IPS-15b (cell line): ENCODE results near the gene TESK1.
A peak's percentile ranks its signal among the peaks of the same experiment; 100 is the strongest.
"Not testable (repeated sequence)": the region's sequence is repeated elsewhere in the genome, so short reads cannot be mapped to it uniquely, and the experiment has no call there.

Experiments used
- H3K27me3 ChIP-seq: one replicate; pipeline ENCODE4 v1.6.1; 2013; ENCODE audit warnings: low read length; ENCODE audit not compliant: control insufficient read depth, insufficient read depth
- H3K36me3 ChIP-seq: one replicate; pipeline ENCODE4 v1.6.1; 2013; ENCODE audit warnings: low read length; ENCODE audit not compliant: control insufficient read depth, insufficient read depth
- H3K4me1 ChIP-seq: one replicate; pipeline ENCODE4 v1.6.1; 2013; ENCODE audit warnings: mild to moderate bottlenecking, low read length; ENCODE audit not compliant: control insufficient read depth, insufficient read depth
- H3K4me3 ChIP-seq: one replicate; pipeline ENCODE4 v1.5.1; 2013; ENCODE audit warnings: low read depth, low read length
- H3K9ac ChIP-seq: one replicate; pipeline ENCODE4 v1.6.1; 2013; ENCODE audit warnings: low read depth, mild to moderate bottlenecking, low read length
- H3K9me3 ChIP-seq: one replicate; pipeline ENCODE4 v1.6.1; 2013; ENCODE audit warnings: mild to moderate bottlenecking, low read length; ENCODE audit not compliant: control insufficient read depth, insufficient read depth

The TESK1 gene

DNA sequence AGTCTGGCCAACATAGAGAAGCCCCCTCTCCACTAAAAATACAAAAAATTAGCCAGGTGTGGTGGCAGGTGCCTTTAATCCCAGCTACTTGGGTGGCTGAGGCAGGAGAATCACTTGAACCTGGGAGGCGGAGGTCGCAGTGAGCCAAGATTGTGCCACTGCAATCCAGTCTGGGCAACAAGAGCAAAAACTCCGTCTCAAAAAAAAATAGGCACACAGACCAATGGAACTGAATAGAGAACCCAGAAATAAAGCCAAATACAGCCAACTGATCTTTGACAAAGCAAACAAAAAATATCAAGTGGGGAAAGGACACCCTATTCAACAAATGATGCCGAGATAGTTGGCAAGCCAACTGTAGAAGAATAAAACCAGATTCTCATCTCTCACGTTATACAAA, 16.6 kb upstream of the TESK1 start:
- H3K36me3 ChIP-seq, H3K4me3 ChIP-seq, H3K27me3 ChIP-seq, H3K9ac ChIP-seq, H3K9me3 ChIP-seq, H3K4me1 ChIP-seq: not testable (repeated sequence)

DNA sequence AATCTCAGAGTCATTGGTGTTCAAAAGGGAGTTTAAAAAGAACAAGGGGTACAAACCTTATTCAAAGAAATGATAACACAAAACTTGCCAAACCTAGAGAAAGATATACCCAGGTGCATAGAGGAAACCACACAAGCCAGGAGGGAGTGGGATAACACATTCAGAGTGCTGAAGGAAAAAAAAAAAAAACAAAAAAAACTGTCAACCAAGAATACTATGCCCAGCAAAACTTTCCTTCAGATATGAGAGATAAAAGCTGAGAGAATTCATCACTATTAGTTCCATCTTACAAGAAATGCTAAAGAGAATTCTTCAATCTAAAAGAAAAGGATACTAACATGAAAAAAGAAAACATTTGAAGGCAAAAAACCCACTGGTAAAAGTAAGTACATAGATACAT, 11.5 kb upstream of the TESK1 start:
- H3K4me3 ChIP-seq: no peak overlapping the region
- H3K36me3 ChIP-seq: no peaks in the 10 kb centered on the region
- H3K9me3 ChIP-seq: no peaks in the 10 kb centered on the region
- H3K27me3 ChIP-seq: no peaks in the 10 kb centered on the region
- no peak overlapping the region for H3K9ac ChIP-seq
- H3K4me1 ChIP-seq: no peaks in the 10 kb centered on the region

DNA sequence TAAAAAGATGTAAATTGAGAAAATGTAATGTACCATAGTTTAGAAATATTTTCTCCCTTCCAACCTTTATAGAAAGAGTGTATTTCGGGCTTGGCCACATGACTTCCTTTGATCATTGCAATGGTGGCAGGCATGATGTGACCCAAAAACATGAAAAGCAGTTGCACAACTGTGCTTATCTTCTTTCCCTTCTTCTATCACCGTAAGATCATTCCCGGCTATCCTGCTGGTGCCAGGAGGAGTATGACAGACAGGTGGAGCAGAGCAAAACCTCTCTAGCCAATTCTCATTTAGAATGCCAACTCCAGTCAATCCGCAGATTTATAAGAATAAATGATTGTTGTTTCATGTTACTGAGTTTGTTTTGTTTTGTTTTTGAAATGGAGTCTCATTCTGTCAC, 10.6 kb upstream of the TESK1 start:
- Histone ChIP-seq H3K4me1 (peaks cover 3% of the 10 kb centered on the region), H3K36me3 (no peaks in the 10 kb centered on the region), H3K9me3 (no peaks in the 10 kb centered on the region), H3K27me3 (no peaks in the 10 kb centered on the region), H3K4me3 (no peak overlapping the region), H3K9ac (no peak overlapping the region)

DNA sequence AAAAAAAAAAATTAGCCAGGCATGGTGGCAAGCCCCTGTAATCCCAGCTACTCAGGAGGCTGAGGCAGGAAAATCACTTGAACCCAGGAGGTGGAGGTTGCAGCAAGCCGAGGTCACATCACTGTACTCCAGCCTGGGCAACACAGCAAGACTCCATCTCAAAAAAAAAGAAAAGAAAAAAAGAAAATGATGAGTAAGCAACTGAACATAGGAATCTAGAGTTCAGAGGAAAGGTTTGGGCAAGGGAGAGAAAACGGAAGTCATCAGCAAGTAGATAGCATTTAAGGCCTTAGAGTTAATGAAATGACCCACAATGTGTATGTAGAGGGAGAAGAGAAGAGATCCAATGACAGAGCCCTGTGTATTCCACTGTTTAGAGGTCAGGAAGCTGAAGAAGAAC, 8.2 kb upstream of the TESK1 start:
- not testable (repeated sequence) for H3K9me3 ChIP-seq, H3K4me1 ChIP-seq, H3K36me3 ChIP-seq, H3K4me3 ChIP-seq, H3K27me3 ChIP-seq, H3K9ac ChIP-seq

DNA sequence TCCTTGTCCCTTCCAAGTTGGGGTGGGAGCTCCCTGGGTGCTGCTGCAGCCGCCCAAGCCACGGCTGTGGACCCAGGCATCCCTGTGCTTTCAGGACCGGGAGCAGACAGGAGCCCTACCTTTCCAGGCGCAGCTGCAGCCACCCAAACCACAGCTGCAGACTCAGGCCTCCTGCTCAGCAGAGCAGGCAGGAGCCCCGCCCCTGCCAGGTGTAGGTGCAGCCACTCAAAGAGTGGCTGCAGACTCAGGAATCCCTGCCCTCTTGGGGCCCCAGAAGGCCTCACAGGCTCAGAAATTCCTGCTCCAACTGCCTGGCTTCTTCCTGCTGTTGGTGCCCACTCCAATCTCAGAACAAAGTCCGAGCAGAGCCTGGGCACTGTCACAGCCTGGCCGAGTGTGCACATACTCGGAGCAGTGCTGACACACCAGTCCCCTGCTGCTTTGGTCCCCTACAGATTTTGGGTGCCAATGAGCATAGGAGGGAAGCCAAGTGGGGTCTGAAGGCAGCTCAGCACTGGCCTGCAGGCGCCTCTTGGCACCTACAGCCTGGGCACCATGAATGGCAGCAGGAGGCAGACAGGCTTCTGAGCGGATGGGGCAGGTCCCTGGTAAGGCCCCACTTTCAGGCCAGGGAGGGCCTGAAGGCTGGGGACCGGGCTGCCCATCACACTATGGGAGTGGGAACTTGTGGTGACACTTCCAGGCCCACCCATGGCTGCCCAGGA, 6.0 kb upstream of the TESK1 start:
- H3K9ac ChIP-seq: no peak overlapping the region
- no peaks in the 10 kb centered on the region for H3K9me3 ChIP-seq
- H3K27me3 ChIP-seq: no peaks in the 10 kb centered on the region
- H3K36me3 ChIP-seq: no peaks in the 10 kb centered on the region
- no peak overlapping the region for H3K4me3 ChIP-seq
- H3K4me1 ChIP-seq: peaks cover 10% of the 10 kb centered on the region

DNA sequence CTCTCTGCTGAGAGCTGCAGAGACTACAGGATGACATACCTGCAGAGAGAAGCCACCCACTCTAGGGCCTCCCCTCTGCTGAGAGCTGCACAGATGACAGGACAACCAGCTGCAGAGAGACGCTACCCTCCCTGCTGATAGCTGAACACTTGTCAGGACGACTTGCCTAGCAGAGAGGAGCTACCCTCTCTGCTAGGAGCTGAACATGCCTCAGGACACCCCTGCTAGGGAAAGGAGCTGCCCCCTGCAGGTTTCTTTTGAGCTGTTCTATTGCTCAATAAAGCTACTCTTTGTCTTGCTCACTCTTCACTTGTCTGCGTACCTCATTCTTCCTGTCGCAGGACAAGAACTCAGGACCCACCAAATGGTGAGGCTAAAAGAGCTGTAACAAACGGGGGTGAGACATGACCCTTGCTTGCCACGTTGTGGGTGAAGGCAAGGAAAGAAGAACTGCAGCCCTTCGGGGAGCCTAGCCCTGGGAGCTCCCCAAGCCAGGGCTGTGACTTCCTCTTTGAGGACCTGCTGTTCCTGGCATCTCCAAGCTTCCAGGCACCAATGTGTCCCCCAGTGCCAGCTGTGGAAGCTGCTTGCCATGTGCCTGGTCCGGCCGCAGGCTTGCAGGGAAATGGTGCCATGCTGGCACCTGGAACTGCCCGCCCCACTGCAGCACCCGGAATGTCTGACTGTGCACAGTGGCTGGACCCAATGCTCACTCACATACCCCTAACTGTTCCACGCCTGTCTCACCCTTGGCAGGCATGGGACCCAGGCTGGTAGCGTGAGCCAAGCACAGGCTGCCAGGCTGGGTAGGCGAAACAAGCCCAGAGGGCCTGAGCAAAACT, 5.1 kb upstream of the TESK1 start:
- H3K36me3 ChIP-seq: no peaks in the 10 kb centered on the region
- no peak overlapping the region for H3K4me3 ChIP-seq

DNA sequence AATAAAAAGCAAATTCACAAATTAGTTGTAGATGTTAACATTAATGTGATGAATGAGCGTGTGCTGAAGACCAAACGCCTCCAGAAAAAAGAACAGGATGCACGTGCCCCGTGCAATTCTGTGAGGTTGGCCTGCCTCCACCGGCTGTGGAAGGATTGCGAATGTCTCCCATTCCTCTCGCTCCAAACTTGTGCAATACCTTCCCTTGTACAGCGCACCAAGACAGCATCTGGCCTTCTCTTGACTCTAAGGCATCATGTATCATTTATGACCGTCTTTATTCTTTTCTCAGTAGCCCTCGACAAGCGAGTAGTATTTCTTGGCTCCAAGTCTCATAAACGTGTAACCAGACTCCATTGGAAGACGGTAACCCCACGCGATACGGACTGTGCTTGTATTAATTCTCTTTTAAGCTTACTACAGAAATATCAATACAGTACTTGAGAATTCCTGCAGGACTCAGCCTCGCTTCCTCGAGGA, 1.5 kb upstream of the TESK1 start:
- peak overlapping the region; percentile 60 for H3K4me3 ChIP-seq
- H3K36me3 ChIP-seq: peaks cover 6% of the 10 kb centered on the region
- H3K9me3 ChIP-seq: no peaks in the 10 kb centered on the region
- H3K27me3 ChIP-seq: peaks cover 6% of the 10 kb centered on the region
- peaks cover 12% of the 10 kb centered on the region for H3K4me1 ChIP-seq
- peak overlapping the region; percentile 32 for H3K9ac ChIP-seq

More for the DNA sequence above, 5.1 kb upstream of the TESK1 start:
- Histone ChIP-seq H3K27me3 (no peaks in the 10 kb centered on the region), H3K4me1 (peaks cover 10% of the 10 kb centered on the region), H3K9me3 (no peaks in the 10 kb centered on the region), H3K9ac (no peak overlapping the region)

DNA sequence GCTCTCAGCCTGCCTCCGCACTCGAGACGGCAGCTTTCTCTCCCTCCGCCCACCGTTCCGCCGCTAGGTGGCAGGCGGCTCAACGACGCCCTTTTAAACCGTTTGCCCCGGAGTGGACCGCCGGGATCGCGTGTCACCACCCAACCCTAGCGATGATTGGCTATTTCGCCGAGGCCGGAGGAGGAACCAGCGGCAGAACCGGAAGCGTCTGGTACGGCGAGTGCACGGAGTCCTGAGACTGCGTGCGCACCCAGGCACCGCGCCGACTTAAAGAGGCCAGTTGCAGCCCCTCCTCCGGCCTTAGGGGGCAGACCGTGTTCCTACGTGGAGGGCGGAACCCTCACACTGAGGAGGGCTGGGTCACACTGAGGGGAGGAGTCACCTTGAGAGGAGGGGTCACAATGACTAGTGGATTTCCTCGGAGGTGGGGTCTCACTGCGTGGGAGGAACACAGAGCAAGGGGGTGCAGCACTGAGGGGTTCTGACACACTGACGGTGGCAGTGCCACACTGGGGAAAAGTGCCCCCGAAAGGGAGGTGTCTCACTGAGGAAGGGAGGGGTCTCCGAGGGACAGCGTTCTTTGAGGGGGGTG, 980 bp upstream of the TESK1 start:
- Histone ChIP-seq H3K4me3 (peak overlapping the region; percentile 96), H3K27me3 (peaks cover 6% of the 10 kb centered on the region), H3K4me1 (peaks cover 11% of the 10 kb centered on the region), H3K36me3 (peaks cover 9% of the 10 kb centered on the region), H3K9me3 (no peaks in the 10 kb centered on the region), H3K9ac (no peak overlapping the region)

DNA sequence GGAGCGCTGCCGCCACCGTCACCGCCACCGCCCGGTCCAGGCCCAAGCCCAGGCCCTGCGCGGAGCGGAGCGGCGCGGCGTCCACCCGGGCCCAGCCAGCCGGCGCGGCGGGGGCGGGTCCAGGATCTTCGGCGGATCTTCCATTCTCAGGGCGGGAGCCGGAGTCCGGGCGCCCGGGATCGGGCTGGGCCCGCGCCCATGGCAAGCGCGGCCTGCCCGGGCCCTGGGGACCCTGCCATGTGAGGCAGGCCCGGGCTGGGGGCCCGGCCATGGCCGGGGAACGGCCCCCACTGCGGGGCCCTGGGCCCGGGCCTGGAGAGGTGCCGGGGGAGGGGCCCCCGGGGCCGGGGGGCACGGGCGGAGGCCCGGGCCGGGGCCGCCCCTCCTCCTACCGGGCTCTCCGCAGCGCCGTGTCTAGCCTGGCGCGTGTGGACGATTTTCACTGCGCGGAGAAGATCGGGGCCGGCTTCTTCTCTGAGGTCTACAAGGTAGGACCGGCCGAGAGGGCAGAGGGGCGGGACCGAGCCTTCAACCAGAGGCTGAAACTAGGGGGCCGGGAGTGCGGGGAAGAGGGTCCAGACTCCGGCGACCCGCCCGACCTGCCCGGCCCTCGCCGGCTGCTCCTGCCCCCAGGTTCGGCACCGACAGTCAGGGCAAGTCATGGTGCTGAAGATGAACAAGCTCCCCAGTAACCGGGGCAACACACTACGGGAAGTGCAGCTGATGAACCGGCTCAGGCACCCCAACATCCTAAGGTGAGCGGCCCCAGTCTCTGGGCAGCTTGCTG, 482 bp downstream of the TESK1 start:
- no peaks in the 10 kb centered on the region for H3K9me3 ChIP-seq
- H3K27me3 ChIP-seq: peaks cover 6% of the 10 kb centered on the region
- peaks cover 13% of the 10 kb centered on the region for H3K36me3 ChIP-seq
- no peak overlapping the region for H3K9ac ChIP-seq
- peak overlapping the region; percentile 79 for H3K4me3 ChIP-seq
- peaks cover 2% of the 10 kb centered on the region for H3K4me1 ChIP-seq

DNA sequence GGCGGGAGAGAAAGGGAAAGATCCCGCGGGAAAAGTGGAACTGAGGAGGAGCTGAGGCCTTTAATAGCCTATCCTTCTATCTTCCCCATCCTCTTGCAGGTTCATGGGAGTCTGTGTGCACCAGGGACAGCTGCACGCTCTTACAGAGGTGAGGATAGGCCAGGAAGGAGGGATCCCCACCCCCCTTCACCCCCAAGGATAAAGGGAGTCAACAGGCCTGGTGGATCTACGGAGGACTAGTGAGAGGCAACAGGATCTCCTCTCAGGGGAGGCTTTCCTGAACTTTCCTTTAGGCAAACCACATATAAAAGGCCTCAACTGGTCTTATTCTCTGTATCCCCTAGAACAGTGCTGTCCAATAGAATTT, 1.1 kb downstream of the TESK1 start:
- no peaks in the 10 kb centered on the region for H3K9me3 ChIP-seq
- peaks cover 6% of the 10 kb centered on the region for H3K27me3 ChIP-seq
- no peak overlapping the region for H3K9ac ChIP-seq
- H3K4me1 ChIP-seq: peaks cover 2% of the 10 kb centered on the region
- peak overlapping the region; percentile 79 for H3K4me3 ChIP-seq
- peaks cover 13% of the 10 kb centered on the region for H3K36me3 ChIP-seq

DNA sequence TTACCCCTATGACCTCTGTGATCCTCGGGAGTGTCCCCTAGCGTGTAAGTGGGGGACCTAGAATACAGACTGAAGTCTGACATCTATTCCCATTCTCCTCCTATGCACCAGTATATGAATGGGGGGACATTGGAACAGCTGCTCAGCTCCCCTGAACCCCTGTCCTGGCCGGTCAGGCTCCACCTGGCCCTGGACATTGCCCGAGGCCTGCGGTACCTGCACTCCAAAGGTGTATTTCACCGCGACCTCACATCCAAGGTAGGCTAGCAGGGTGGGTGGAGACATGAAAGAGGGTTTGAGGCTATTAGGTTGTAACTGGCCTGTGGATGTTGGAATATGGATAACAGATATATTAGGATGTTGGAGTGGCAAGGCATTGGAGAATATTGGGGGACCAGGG, 1.7 kb downstream of the TESK1 start:
- Histone ChIP-seq H3K4me1 (peaks cover 2% of the 10 kb centered on the region), H3K36me3 (peaks cover 13% of the 10 kb centered on the region), H3K9ac (no peak overlapping the region), H3K27me3 (peaks cover 6% of the 10 kb centered on the region), H3K4me3 (no peak overlapping the region), H3K9me3 (no peaks in the 10 kb centered on the region)
